Right lobe of liver (tissue), 4 donors: Measurements from ENCODE around the gene STPG1.

ENCODE experiments used
- CTCF ChIP-seq, 4 donors: fragments of 200-600 bp in 3 of 4; fragments of 450-650 bp in 1 of 4; IDR thresholded peaks; one replicate each; pipeline versions ENCODE4 v1.5.1 to v1.8.0; 2016 to 2022; ENCODE audit warnings: antibody characterized with exemption in 4 of 4, mild to moderate bottlenecking in 2 of 4
- POLR2A ChIP-seq: fragments of 450-650 bp; IDR thresholded peaks from one replicate; pipeline ENCODE4 v1.6.1; 2017; ENCODE audit warnings: antibody characterized with exemption, mild to moderate bottlenecking
- donor health status: DM: no; HTN: no; CAD: no.
- donor health status: DM: no; HTN: no; CAD: no.
- donor health status: DM: no; HTN: yes; CAD: no.

GRCh38 chr1:24382165-24382577 lies 31.4 kb downstream of the STPG1 start:
- no peak for TF ChIP-seq CTCF (IDR thresholded peaks at IDR 0.05)
- no peak for TF ChIP-seq POLR2A
